HepG2 (cell line): ENCODE data around the gene ALDH3A1. TPM values are rescaled to one million over a fixed set of nuclear protein-coding genes. Genes with fewer than 3 reads are reported as not detected.

Experiments
- ATAC-seq: fragments of 200-7000 bp; cut with Tn5 transposase; 3 replicates; pipeline ENCODE4 v1.9.1; 2020; ENCODE audit warnings: mild to moderate bottlenecking, moderate library complexity
- BruUV-seq: library from RNA; stranded (reverse); fragments of 400-500 nt; replicated peaks from 2 replicates; lab custom pipeline; 2021; lab: Mats Ljungman, UMichigan
- CTCF ChIA-PET: fragments of 300-600 bp; formaldehyde crosslinking; extraction: SDS; loops from one replicate; lab custom pipeline; 2021; ENCODE audit warnings: low total read pairs, inconsistent platforms, low intra/inter-chr PET ratio; lab: Yijun Ruan, JAX
- POLR2A ChIA-PET: fragments of 350-600 bp; sonication (Branson Sonifier 250); formaldehyde crosslinking; loops from one replicate; lab custom pipeline; 2020; ENCODE audit warnings: antibody characterized with exemption, inconsistent platforms; lab: Yijun Ruan, JAX
- DNase-seq: peaks from one replicate; pipeline ENCODE4 v3.0.0-alpha.2; 2015; ENCODE audit warnings: low spot score
- FAIRE-seq: peaks from 3 replicates; lab custom pipeline; 2011; peaks lifted over from hg19 to GRCh38; lab: Jason Lieb, UNC
- H2AFZ ChIP-seq: one replicate; pipeline ENCODE4 v1.6.1; 2011; ENCODE audit warnings: low read length, inconsistent platforms
- H3K27ac ChIP-seq: fragments of 300-600 bp; 3 replicates; pipeline ENCODE4 v1.8.0; 2011; ENCODE audit warnings: mixed run types, mild to moderate bottlenecking, mixed read lengths, low read length, inconsistent platforms; ENCODE audit not compliant: insufficient read depth; ENCODE audit errors: extremely low read length
- H3K27me3 ChIP-seq, 2 experiments: fragments of 200-600 bp in 1 of 2; 2 replicates in 1 of 2; 3 replicates in 1 of 2; pipeline versions ENCODE4 v1.6.0 to v1.8.0; 2011; ENCODE audit warnings: low read length in 2 of 2, mild to moderate bottlenecking in 2 of 2, moderate library complexity in 2 of 2, inconsistent platforms in 1 of 2; ENCODE audit not compliant: insufficient read depth in 2 of 2, control insufficient read depth in 1 of 2
- H3K36me3 ChIP-seq, 2 experiments: fragments of 200-600 bp in 1 of 2; replicated peaks in 1 of 2; 2 replicates in 1 of 2; 3 replicates in 1 of 2; pipeline versions ENCODE4 v1.5.1 to v1.8.0; 2011; ENCODE audit warnings: low read length in 2 of 2, inconsistent platforms in 1 of 2; ENCODE audit not compliant: insufficient read depth in 2 of 2, control insufficient read depth in 1 of 2
- H3K4me1 ChIP-seq: 2 replicates; pipeline ENCODE4 v1.5.1; 2012; ENCODE audit warnings: low read length, inconsistent platforms; ENCODE audit not compliant: insufficient read depth
- H3K4me2 ChIP-seq: 2 replicates; pipeline ENCODE4 v1.6.0; 2011; ENCODE audit warnings: low read depth, low read length, inconsistent platforms
- H3K4me3 ChIP-seq, 3 experiments: fragments of 200-600 bp in 1 of 3; sonication (generic), shearing (Covaris generic) in 1 of 3; replicated peaks in 1 of 3; 2 replicates each; pipeline ENCODE4 v1.5.1; 2011 to 2016; ENCODE audit warnings: low read length in 3 of 3, inconsistent platforms in 2 of 3, low read depth in 2 of 3, mild to moderate bottlenecking in 2 of 3, control low read depth in 1 of 3, mixed read lengths in 1 of 3; ENCODE audit not compliant: insufficient read depth in 1 of 3
- H3K79me2 ChIP-seq: one replicate; pipeline ENCODE4 v1.6.1; 2011; ENCODE audit warnings: low read length, inconsistent platforms; ENCODE audit not compliant: insufficient read depth
- H3K9ac ChIP-seq: 2 replicates; pipeline ENCODE4 v1.6.0; 2011; ENCODE audit warnings: mild to moderate bottlenecking, low read depth, low read length, inconsistent platforms; ENCODE audit not compliant: insufficient read depth
- H3K9me3 ChIP-seq: 2 replicates; pipeline ENCODE4 v1.5.1; 2012; ENCODE audit warnings: mild to moderate bottlenecking, low read length
- H4K20me1 ChIP-seq: 2 replicates; pipeline ENCODE4 v1.6.0; 2011; ENCODE audit warnings: inconsistent platforms, mild to moderate bottlenecking, low read length, moderate library complexity; ENCODE audit not compliant: insufficient read depth
- ARID2 ChIP-seq: sonication (generic); formaldehyde crosslinking; IDR thresholded peaks from 2 replicates; pipeline ENCODE4 v1.8.1; 2022; ENCODE audit warnings: mild to moderate bottlenecking, missing genetic modification reagents, borderline replicate concordance
- EP300 ChIP-seq, 3 experiments: sonication (generic) in 1 of 3; formaldehyde crosslinking in 1 of 3; IDR thresholded peaks; 2 replicates each; pipeline versions ENCODE4 v1.5.1 to v1.6.1; 2011 to 2020; ENCODE audit warnings: low read depth in 2 of 3, low read length in 2 of 3, borderline replicate concordance in 1 of 3, improper control_type of control experiment in 1 of 3, mild to moderate bottlenecking in 1 of 3, missing genetic modification reagents in 1 of 3, moderate library complexity in 1 of 3
- GATAD1 ChIP-seq: IDR thresholded peaks from 2 replicates; pipeline ENCODE4 v1.6.1; 2016; ENCODE audit warnings: missing genetic modification reagents, missing compliant biosample characterization
- HNRNPK ChIP-seq: fragments of 200-400 bp; formaldehyde crosslinking; IDR thresholded peaks from 2 replicates; pipeline ENCODE4 v1.6.1; 2018; ENCODE audit warnings: low read length, low read depth, moderate library complexity, mild to moderate bottlenecking; ENCODE audit not compliant: poor library complexity, severe bottlenecking
- MYC ChIP-seq: sonication (generic); formaldehyde crosslinking; IDR thresholded peaks from 2 replicates; pipeline ENCODE4 v1.9.0; 2021; ENCODE audit warnings: missing genetic modification reagents, borderline replicate concordance
- NKX3-1 ChIP-seq: sonication (generic); formaldehyde crosslinking; IDR thresholded peaks from 2 replicates; pipeline ENCODE4 v1.5.0; 2020; ENCODE audit warnings: missing genetic modification reagents
- RFX1 ChIP-seq: fragments of 450-650 bp; IDR thresholded peaks from 2 replicates; pipeline ENCODE4 v1.6.1; 2017
- RFXANK ChIP-seq: IDR thresholded peaks from 2 replicates; pipeline ENCODE4 v1.6.1; 2016
- TBX2 ChIP-seq: sonication (generic); formaldehyde crosslinking; IDR thresholded peaks from 2 replicates; pipeline ENCODE4 v1.5.0; 2020; ENCODE audit warnings: missing genetic modification reagents, mild to moderate bottlenecking, borderline replicate concordance
- THAP11 ChIP-seq: IDR thresholded peaks from 2 replicates; pipeline ENCODE4 v1.6.1; 2016; ENCODE audit warnings: missing biosample characterization, missing genetic modification reagents
- ZBED4 ChIP-seq: sonication (generic); formaldehyde crosslinking; IDR thresholded peaks from 2 replicates; pipeline ENCODE4 v1.4.0; 2020; ENCODE audit warnings: missing genetic modification reagents, borderline replicate concordance
- ZNF121 ChIP-seq: sonication (generic); formaldehyde crosslinking; IDR thresholded peaks from 2 replicates; pipeline ENCODE4 v1.5.0; 2020; ENCODE audit warnings: mild to moderate bottlenecking, missing genetic modification reagents
- ZNF225 ChIP-seq: sonication (generic); formaldehyde crosslinking; IDR thresholded peaks from 2 replicates; pipeline ENCODE4 v1.4.0; 2020; ENCODE audit warnings: mild to moderate bottlenecking, missing genetic modification reagents
- ZNF430 ChIP-seq: sonication (generic); formaldehyde crosslinking; IDR thresholded peaks from 2 replicates; pipeline ENCODE4 v1.9.0; 2021; ENCODE audit warnings: mild to moderate bottlenecking, missing genetic modification reagents
- ZNF878 ChIP-seq: sonication (generic); formaldehyde crosslinking; IDR thresholded peaks from 2 replicates; pipeline ENCODE4 v1.8.1; 2023; ENCODE audit warnings: mild to moderate bottlenecking, missing genetic modification reagents, moderate library complexity
- ZNF891 ChIP-seq: sonication (generic); formaldehyde crosslinking; IDR thresholded peaks from 2 replicates; pipeline ENCODE4 v1.5.0; 2020; ENCODE audit warnings: mild to moderate bottlenecking, missing genetic modification reagents
- WGBS: methylation state at CpG from one replicate; pipeline ENCODE4 v1.1.6; 2017; ENCODE audit warnings: low lambda C conversion rate; 5-methylcytosine and 5-hydroxymethylcytosine counted together
- in situ Hi-C: cut with HindIII; loops from 2 replicates; pipeline ENCODE4 v1.10.0; 2017; ENCODE audit warnings: low pct_unique_long_range_greater_than_20kb; ENCODE audit not compliant: extremely low pct_ligation_motif_present
- intact Hi-C: fragments of 100-400 bp; cut with micrococcal nuclease; formaldehyde crosslinking; loops from one replicate; pipeline ENCODE4 v1.10.0; 2022; ENCODE audit not compliant: unreplicated experiment
- polyA plus RNA-seq, 8 experiments: library from polyadenylated mRNA; depleted of rRNA in 3 of 8; stranded (reverse) in 7 of 8; unstranded in 1 of 8; fragments of >200 nt; fragmentation: Illumina TruSeq in 4 of 8; extraction: Trizol in 4 of 8; gene quantifications; 2 replicates each; pipeline versions ENCODE4 v1.2.1 to v1.2.3, GENCODE V29; 2011 to 2016; ENCODE audit warnings: low read depth in 4 of 8, missing spikeins in 1 of 8, mixed read lengths in 1 of 8; ENCODE audit not compliant: insufficient read depth in 1 of 8
- total RNA-seq, 5 experiments: library from RNA; depleted of rRNA; stranded (reverse); fragments of >200 nt; fragmentation: Illumina TruSeq; extraction: Trizol; gene quantifications; 2 replicates each; pipeline ENCODE4 v1.2.3, GENCODE V29; 2016; ENCODE audit warnings: low read depth in 1 of 5
- TF ChIP-seq, protein P1 (sequence below): sonication (generic); formaldehyde crosslinking; IDR thresholded peaks from 2 replicates; pipeline ENCODE4 v1.8.1; 2023; ENCODE audit warnings: mild to moderate bottlenecking, inconsistent platforms, moderate library complexity, missing genetic modification reagents, borderline replicate concordance

The ALDH3A1 gene
- total and polyA plus RNA-seq, 2 of the 13 experiments (the other 11 are each of a cell fraction or from before 2014, with no cell fraction given) = 0.07 to 0.62 TPM

- in situ Hi-C loops = loop anchor here (10.0 kb wide), 1 partner anchor 398 kb away; the partner anchor contains the start of gene B9D1
- BruUV-seq = no TSS peak
- Histone ChIP-seq H3K4me1 (peaks cover 23% of the 10 kb centered on the region), H3K36me3 (no peaks in the 10 kb centered on the region), H3K4me3 (no peak overlapping the region), H3K27me3 (peaks cover 0 to 5% of the 10 kb centered on the region in 2 experiments; a peak in 1 of 5 replicates), H3K9me3 (no peaks in the 10 kb centered on the region), H3K9ac (no peak overlapping the region), H3K27ac (no peak overlapping the region), H3K4me2 (peak overlapping the region; percentile 26; the same call in 1 of the 2 replicates), H3K79me2 (no peaks in the 10 kb centered on the region), H2AFZ (no peak overlapping the region), H4K20me1 (no peaks in the 10 kb centered on the region)
- WGBS = 25% methylated on average over 9 of the region's 15 CpGs
- POLR2A ChIA-PET = interaction anchor here (0.7 to 2.8 kb wide), 6 partner anchors 34 to 228 kb away, joined by 3 to 19 read pairs (median 4); partner anchors contain the start of gene ALDH3A2
- ATAC-seq = peak; percentile 83
- peak; percentile 56 for DNase-seq
- intact Hi-C loops = loop anchor here (1.0 to 10.0 kb wide), 5 partner anchors 45 to 254 kb away; partner anchors contain the start of genes ALDH3A2 and SLC47A2
- CTCF ChIA-PET = interaction anchor here (0.6 to 1.8 kb wide), 4 partner anchors 42 to 249 kb away, joined by 3 to 7 read pairs (median 3); no protein-coding TSS in a partner anchor
- no peak for FAIRE-seq
- TF ChIP-seq RFX1 (no peak), GATAD1 (0 out of 2 replicates have a peak, but pooled peaks have one; percentile 22), EP300 (IDR thresholded peaks at IDR 0.05; ENCODE audit: low read depth in 2 of 2, low read length in 2 of 2) (no peak), EP300 (CRISPR knock-in tag; IDR thresholded peaks at IDR 0.05; ENCODE audit: borderline replicate concordance) (no peak), TBX2 (CRISPR knock-in tag) (peak; percentile 40; the same call in 1 of the 2 replicates), ZNF891 (no peak), ZNF430 (CRISPR knock-in tag) (no peak), NKX3-1 (CRISPR knock-in tag) (no peak), THAP11 (CRISPR knock-in tag) (0 out of 2 replicates have a peak, but pooled peaks have one; percentile 30), ZBED4 (CRISPR knock-in tag) (no peak), RFXANK (CRISPR knock-in tag) (no peak), ZNF121 (no peak), ZNF225 (CRISPR knock-in tag) (no peak), ARID2 (CRISPR knock-in tag) (no peak), ZNF878 (no peak), HNRNPK (no peak), MYC (CRISPR knock-in tag) (peak; percentile 35; the same call in 1 of the 2 replicates)
- TF ChIP-seq, protein P1, sequence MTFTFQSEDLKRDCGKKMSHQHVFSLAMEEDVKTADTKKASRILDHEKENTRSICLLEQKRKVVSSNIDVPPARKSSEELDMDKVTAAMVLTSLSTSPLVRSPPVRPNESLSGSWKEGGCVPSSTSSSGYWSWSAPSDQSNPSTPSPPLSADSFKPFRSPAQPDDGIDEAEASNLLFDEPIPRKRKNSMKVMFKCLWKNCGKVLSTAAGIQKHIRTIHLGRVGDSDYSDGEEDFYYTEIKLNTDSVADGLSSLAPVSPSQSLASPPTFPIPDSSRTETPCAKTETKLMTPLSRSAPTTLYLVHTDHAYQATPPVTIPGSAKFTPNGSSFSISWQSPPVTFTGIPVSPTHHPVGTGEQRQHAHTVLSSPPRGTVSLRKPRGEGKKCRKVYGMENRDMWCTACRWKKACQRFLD (CRISPR knock-in tag) = no peak
These were observed 14.4 kb upstream of the ALDH3A1 start for GRCh38 chr17:19762515-19762961.
